HEK293 (cell line): ENCODE results near the gene HNF1A.

Experiments
- CTCF ChIP-seq: fragments of 450-650 bp; formaldehyde crosslinking; IDR thresholded peaks from 2 replicates; pipeline ENCODE4 v1.5.1; 2016; ENCODE audit warnings: missing biosample characterization, missing genetic modification characterization
- KLF9 ChIP-seq: fragments of 450-650 bp; formaldehyde crosslinking; IDR thresholded peaks from 2 replicates; pipeline ENCODE4 v1.5.1; 2016; ENCODE audit warnings: missing biosample characterization, missing genetic modification characterization, low read depth
- REPIN1 ChIP-seq: fragments of 450-650 bp; formaldehyde crosslinking; IDR thresholded peaks from 2 replicates; pipeline ENCODE4 v1.5.1; 2017; ENCODE audit warnings: missing biosample characterization, missing genetic modification characterization, low read depth
- YY1 ChIP-seq: fragments of 450-650 bp; formaldehyde crosslinking; IDR thresholded peaks from 2 replicates; pipeline ENCODE4 v1.5.1; 2018; ENCODE audit warnings: missing biosample characterization, missing genetic modification characterization
- ZFP37 ChIP-seq: fragments of 450-650 bp; formaldehyde crosslinking; IDR thresholded peaks from 2 replicates; pipeline ENCODE4 v1.5.1; 2016; ENCODE audit warnings: missing biosample characterization, missing genetic modification characterization
- ZNF24 ChIP-seq: fragments of 450-650 bp; formaldehyde crosslinking; IDR thresholded peaks from 2 replicates; pipeline ENCODE4 v1.5.1; 2016; ENCODE audit warnings: missing biosample characterization, missing genetic modification characterization
- ZNF292 ChIP-seq: fragments of 450-650 bp; formaldehyde crosslinking; IDR thresholded peaks from 2 replicates; pipeline ENCODE4 v1.5.1; 2016; ENCODE audit warnings: low read depth, missing biosample characterization, missing genetic modification characterization, borderline replicate concordance
- ZNF335 ChIP-seq: fragments of 450-650 bp; formaldehyde crosslinking; conservative IDR thresholded peaks from 2 replicates; pipeline ENCODE4 v1.5.1; 2016; ENCODE audit warnings: missing biosample characterization, missing genetic modification characterization
- ZNF521 ChIP-seq: fragments of 450-650 bp; formaldehyde crosslinking; IDR thresholded peaks from 2 replicates; pipeline ENCODE4 v1.5.1; 2017; ENCODE audit warnings: missing biosample characterization, mild to moderate bottlenecking, missing genetic modification characterization
- ZNF560 ChIP-seq: fragments of 450-650 bp; formaldehyde crosslinking; IDR thresholded peaks from 2 replicates; pipeline ENCODE4 v1.5.1; 2017; ENCODE audit warnings: missing biosample characterization, missing genetic modification characterization, borderline replicate concordance
- ZNF621 ChIP-seq: fragments of 450-650 bp; formaldehyde crosslinking; IDR thresholded peaks from 2 replicates; pipeline ENCODE4 v1.5.1; 2017; ENCODE audit warnings: missing biosample characterization, missing genetic modification characterization
- ZNF830 ChIP-seq: fragments of 450-650 bp; IDR thresholded peaks from 2 replicates; pipeline ENCODE4 v1.5.0; 2018; ENCODE audit warnings: missing biosample characterization, missing genetic modification characterization, low read depth, mild to moderate bottlenecking, moderate library complexity

- no peak for TF ChIP-seq CTCF
- TF ChIP-seq ZNF24, result no peak
- TF ChIP-seq REPIN1 (tag by site-specific recombination), result no peak
- TF ChIP-seq KLF9 (tag by site-specific recombination), result no peak
- no peak for TF ChIP-seq ZNF292
- no peak for TF ChIP-seq ZNF621 (tag by site-specific recombination)
- TF ChIP-seq ZNF560, result no peak
- no peak for TF ChIP-seq ZNF830 (tag by site-specific recombination)
- no peak for TF ChIP-seq ZNF335
- no peak for TF ChIP-seq YY1 (tag by site-specific recombination)
- TF ChIP-seq ZFP37 (tag by site-specific recombination), result no peak
- TF ChIP-seq ZNF521 (tag by site-specific recombination), result no peak
These were observed 58.5 kb downstream of the HNF1A start for GRCh38 chr12:121036810-121037326.
